C4-2B (cell line): ENCODE measurements around the gene PLA2G1B.

ENCODE experiments used
- H3K27ac ChIP-seq: fragments of 450-650 bp; 2 replicates; pipeline ENCODE4 v1.5.1; 2017
- ZFX ChIP-seq: fragments of 450-650 bp; IDR thresholded peaks from 2 replicates; pipeline ENCODE4 v1.6.1; 2017
- TF ChIP-seq, protein P1 (sequence below): fragments of 450-650 bp; conservative IDR thresholded peaks from 2 replicates; pipeline ENCODE4 v1.5.1; 2017; ENCODE audit warnings: mild to moderate bottlenecking

PLA2G1B gene

DNA sequence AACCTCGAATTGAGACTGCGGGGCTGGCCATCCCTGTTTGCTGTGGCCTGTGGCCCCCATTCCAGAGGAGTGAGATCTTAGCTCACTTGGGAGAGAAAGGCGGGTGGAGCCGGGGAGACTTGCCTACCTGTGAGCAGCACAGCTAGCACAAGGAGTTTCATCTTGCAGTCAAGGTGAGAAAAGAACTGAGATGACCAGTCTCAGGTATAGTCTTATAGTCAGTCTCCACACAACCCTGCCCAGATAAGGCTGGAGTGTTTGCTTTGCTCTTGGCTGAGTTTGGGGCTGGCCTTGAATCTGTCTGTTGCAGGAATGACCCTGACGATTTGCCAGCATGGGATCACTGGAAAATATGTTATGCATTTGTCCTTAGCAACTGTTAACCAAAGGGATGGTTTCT, at the start of gene PLA2G1B:
Gene PLA2G1B, minus strand, starts transcription at position 187 of the 400 bp plus-strand sequence. Its CDS starts 26 bp downstream, at position 161.
- TF ChIP-seq ZFX, result no peak
- TF ChIP-seq, protein P1, sequence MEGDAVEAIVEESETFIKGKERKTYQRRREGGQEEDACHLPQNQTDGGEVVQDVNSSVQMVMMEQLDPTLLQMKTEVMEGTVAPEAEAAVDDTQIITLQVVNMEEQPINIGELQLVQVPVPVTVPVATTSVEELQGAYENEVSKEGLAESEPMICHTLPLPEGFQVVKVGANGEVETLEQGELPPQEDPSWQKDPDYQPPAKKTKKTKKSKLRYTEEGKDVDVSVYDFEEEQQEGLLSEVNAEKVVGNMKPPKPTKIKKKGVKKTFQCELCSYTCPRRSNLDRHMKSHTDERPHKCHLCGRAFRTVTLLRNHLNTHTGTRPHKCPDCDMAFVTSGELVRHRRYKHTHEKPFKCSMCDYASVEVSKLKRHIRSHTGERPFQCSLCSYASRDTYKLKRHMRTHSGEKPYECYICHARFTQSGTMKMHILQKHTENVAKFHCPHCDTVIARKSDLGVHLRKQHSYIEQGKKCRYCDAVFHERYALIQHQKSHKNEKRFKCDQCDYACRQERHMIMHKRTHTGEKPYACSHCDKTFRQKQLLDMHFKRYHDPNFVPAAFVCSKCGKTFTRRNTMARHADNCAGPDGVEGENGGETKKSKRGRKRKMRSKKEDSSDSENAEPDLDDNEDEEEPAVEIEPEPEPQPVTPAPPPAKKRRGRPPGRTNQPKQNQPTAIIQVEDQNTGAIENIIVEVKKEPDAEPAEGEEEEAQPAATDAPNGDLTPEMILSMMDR, result no peak
- no peak within 1 kb of the TSS for H3K27ac ChIP-seq

GRCh38 chr12:120376934-120377572, 49.5 kb upstream of the PLA2G1B start:
- TF ChIP-seq ZFX, result no peak
- TF ChIP-seq, protein P1, result no peak
- no peak overlapping the region for H3K27ac ChIP-seq

GRCh38 chr12:120376416-120376815, 48.8 kb upstream of the PLA2G1B start:
- no peak overlapping the region for H3K27ac ChIP-seq
- TF ChIP-seq, protein P1, result no peak
- no peak for TF ChIP-seq ZFX

DNA sequence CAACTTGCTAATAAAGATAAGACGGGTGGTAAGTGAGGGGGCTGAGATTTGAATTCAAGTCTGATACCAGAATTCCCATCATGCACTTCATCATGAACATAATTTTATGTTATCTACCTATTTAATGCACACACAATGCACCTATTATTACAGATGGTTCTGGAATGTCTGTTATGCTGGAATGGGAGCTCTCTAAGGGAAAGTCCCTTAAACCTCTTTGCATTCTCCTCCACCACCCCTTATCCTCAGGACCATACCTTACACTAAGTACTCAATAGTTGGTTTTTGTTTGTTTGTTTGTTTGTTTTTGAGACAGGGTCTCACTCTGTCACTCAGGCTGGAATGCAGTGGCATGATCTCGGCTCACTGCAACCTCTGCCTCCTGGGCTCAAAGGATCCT, 48.4 kb upstream of the PLA2G1B start:
- no peak overlapping the region for H3K27ac ChIP-seq
- no peak for TF ChIP-seq ZFX
- TF ChIP-seq, protein P1, result no peak

DNA sequence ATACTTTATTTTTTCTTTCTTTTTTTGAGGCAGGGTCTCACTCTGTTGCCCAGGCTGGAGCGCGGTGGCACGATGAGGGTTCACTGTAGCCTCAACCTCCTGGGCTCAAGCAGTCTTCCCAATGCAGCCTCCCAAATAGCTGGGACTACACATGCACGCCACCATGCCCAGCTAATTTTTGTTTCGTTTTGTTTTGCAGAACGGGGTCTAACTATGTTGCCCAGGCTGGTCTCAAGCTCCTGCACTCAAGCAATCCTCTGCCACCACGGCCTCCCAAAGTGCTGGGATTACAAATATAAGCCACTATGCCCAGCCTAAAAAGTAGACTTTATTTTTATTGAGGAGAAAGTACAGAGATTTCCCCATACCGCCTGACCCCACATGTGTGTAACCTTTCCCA, 46.1 kb upstream of the PLA2G1B start:
- TF ChIP-seq, protein P1, result no peak
- no peak overlapping the region for H3K27ac ChIP-seq

DNA sequence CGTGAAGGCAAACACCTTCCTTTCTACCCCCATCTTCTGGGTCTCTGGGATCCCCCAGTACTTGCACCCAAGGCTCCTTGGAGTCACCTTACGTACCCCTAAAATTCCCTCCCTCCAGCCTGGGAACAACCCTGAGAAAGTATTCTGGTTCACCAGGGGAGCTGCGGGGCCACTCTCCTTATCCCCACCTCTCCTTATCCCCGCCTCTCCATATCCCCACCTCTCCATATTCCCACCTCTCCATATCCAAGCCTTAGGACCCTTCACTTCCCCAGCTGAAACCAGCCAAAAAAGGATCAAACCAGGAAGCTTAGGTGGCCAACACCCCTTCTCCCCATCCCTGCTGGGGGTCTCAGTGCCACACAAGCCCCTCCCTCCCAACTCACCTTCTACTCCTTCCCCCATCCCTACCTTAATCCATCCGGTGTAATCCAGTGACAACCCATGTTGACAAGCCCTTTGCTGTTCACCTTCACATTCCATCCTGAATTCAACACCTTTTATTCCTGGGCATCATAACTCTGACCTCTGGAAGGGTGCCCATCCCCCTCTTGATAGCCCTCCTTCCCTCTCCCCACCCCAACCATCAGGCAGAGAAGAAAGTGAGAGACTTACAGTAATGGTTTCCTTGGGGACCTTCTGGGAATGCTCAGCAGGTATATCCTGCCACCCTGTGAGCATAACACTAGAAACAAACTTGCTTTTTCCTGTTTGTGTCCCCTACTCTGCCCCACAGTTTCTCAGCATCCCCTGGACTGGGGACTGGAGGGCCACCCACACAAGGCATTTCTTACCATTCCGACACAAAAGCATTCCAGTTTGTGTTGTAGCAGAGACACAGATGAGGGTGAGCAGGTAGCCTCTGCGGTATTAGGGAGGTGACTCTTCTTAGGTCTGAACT, 43.0 kb upstream of the PLA2G1B start:
- no peak overlapping the region for H3K27ac ChIP-seq
- no peak for TF ChIP-seq ZFX
- TF ChIP-seq, protein P1, result no peak
